Right kidney (tissue), 1 donor: ENCODE measurements around the gene SERP2.
A peak's percentile ranks its signal among the peaks of the same experiment; 100 is the strongest.

ENCODE experiments used
- DNase-seq: peaks from one replicate; pipeline ENCODE4 v3.0.0-alpha.2; 2016

The SERP2 gene

GRCh38 chr13:44435142-44435918, 61.7 kb downstream of the SERP2 start:
- peak; percentile 89 for DNase-seq

- no peak for DNase-seq
Observed at GRCh38 chr13:44435919-44436510, 62.4 kb downstream of the SERP2 start.

- peak; percentile 97 for DNase-seq
Observed at GRCh38 chr13:44436589-44437337, 63.1 kb downstream of the SERP2 start.

GRCh38 chr13:44437356-44438233, 64.0 kb downstream of the SERP2 start:
- DNase-seq: peak; percentile 59

- no peak for DNase-seq
Observed at GRCh38 chr13:44438234-44438579, 64.6 kb downstream of the SERP2 start.

- no peak for DNase-seq
Observed at GRCh38 chr13:44439452-44440024, 65.9 kb downstream of the SERP2 start.

- DNase-seq: no peak
Observed at GRCh38 chr13:44440046-44440608, 66.5 kb downstream of the SERP2 start.
